GM19463 (cell line): ENCODE measurements around the gene SYK.

ENCODE experiments used
- ATAC-seq: cut with Tn5 transposase; IDR thresholded peaks from one replicate; pipeline ENCODE4 v1.9.1; 2021; ENCODE audit warnings: mild to moderate bottlenecking, moderate library complexity; ENCODE audit not compliant: unreplicated experiment

The SYK gene

GRCh38 chr9:90939351-90939750 lies 137.7 kb downstream of the SYK start:
- no peak for ATAC-seq

GRCh38 chr9:90940280-90940679 lies 138.7 kb downstream of the SYK start:
- ATAC-seq = no peak

GRCh38 chr9:90941661-90942060 lies 140.0 kb downstream of the SYK start:
- no peak for ATAC-seq

- peak; percentile 70 for ATAC-seq
Measured at GRCh38 chr9:90942555-90942954, 140.9 kb downstream of the SYK start.

GRCh38 chr9:90943341-90943740 lies 141.7 kb downstream of the SYK start:
- peak; percentile 51 for ATAC-seq

- no peak for ATAC-seq
Measured at GRCh38 chr9:90945336-90945735, 143.7 kb downstream of the SYK start.

- no peak for ATAC-seq
Measured at GRCh38 chr9:90946982-90947381, 145.4 kb downstream of the SYK start.
